H1 (cell line): ENCODE data around the gene PCDHA1. TPM values are rescaled to one million over a fixed set of nuclear protein-coding genes. Genes with fewer than 3 reads are reported as not detected.

Experiments
- CTCF ChIA-PET: fragments of 300-600 bp; sonication (Branson Sonifier 250); formaldehyde crosslinking; loops from one replicate; lab custom pipeline; 2021; ENCODE audit not compliant: partially characterized antibody; lab: Charles Lee
- POLR2A ChIA-PET: fragments of 300-600 bp; sonication (Branson Sonifier 250); formaldehyde crosslinking; loops from one replicate; lab custom pipeline; 2021; ENCODE audit warnings: inconsistent platforms; ENCODE audit not compliant: partially characterized antibody; lab: Charles Lee
- DNase-seq, 2 experiments: peaks; one replicate each; pipeline versions ENCODE4 v3.0.0 to v3.0.0-alpha.2; 2010 to 2022; ENCODE audit warnings: low spot score in 2 of 2, low read depth in 1 of 2, mixed read lengths in 1 of 2
- FAIRE-seq: peaks from 2 replicates; lab custom pipeline; 2011; peaks lifted over from hg19 to GRCh38; lab: Jason Lieb, UNC
- H2AFZ ChIP-seq: 2 replicates; pipeline ENCODE4 v1.8.1; 2012; ENCODE audit warnings: low read length, inconsistent platforms
- H2AK5ac ChIP-seq: 2 replicates; pipeline ENCODE4 v1.6.1; 2013; ENCODE audit warnings: low read depth, low read length
- H2BK120ac ChIP-seq: replicated peaks from 2 replicates; pipeline ENCODE3; 2013; ENCODE audit warnings: low read depth, low read length, inconsistent platforms
- H2BK12ac ChIP-seq: 2 replicates; pipeline ENCODE4 v1.6.1; 2013; ENCODE audit warnings: low read depth, low read length
- H2BK15ac ChIP-seq: 2 replicates; pipeline ENCODE4 v1.6.1; 2013; ENCODE audit warnings: low read length
- H2BK20ac ChIP-seq: 2 replicates; pipeline ENCODE4 v1.6.1; 2013; ENCODE audit warnings: low read length
- H2BK5ac ChIP-seq: 2 replicates; pipeline ENCODE4 v1.6.1; 2013; ENCODE audit warnings: low read depth, low read length
- H3K14ac ChIP-seq: 2 replicates; pipeline ENCODE4 v1.6.1; 2013; ENCODE audit warnings: inconsistent platforms; ENCODE audit not compliant: insufficient read length
- H3K18ac ChIP-seq: 2 replicates; pipeline ENCODE4 v1.6.1; 2013; ENCODE audit warnings: low read length; ENCODE audit errors: extremely low read depth
- H3K23ac ChIP-seq: 2 replicates; pipeline ENCODE4 v1.6.1; 2013; ENCODE audit warnings: inconsistent platforms; ENCODE audit not compliant: insufficient read length
- H3K23me2 ChIP-seq: 2 replicates; pipeline ENCODE4 v1.6.1; 2013; ENCODE audit warnings: low read depth, low read length
- H3K27ac ChIP-seq: 2 replicates; pipeline ENCODE4 v1.6.1; 2011; ENCODE audit warnings: low read depth, low read length, inconsistent platforms
- H3K27me3 ChIP-seq, 4 experiments: replicated peaks in 1 of 4; 1 replicate in 1 of 4; 2 replicates in 3 of 4; pipeline versions ENCODE4 v1.6.1 to v1.8.1; 2011 to 2013; ENCODE audit warnings: low read length in 3 of 4, mild to moderate bottlenecking in 3 of 4, inconsistent platforms in 2 of 4, mixed read lengths in 2 of 4, moderate library complexity in 1 of 4; ENCODE audit not compliant: control insufficient read depth in 3 of 4, insufficient read depth in 3 of 4; ENCODE audit errors: extremely low read depth in 1 of 4
- H3K36me3 ChIP-seq, 4 experiments: 2 replicates each; pipeline versions ENCODE4 v1.6.1 to v1.8.1; 2011 to 2013; ENCODE audit warnings: mild to moderate bottlenecking in 4 of 4, low read length in 3 of 4, moderate library complexity in 2 of 4, control low read depth in 1 of 4, inconsistent platforms in 1 of 4; ENCODE audit not compliant: insufficient read depth in 4 of 4, control insufficient read depth in 2 of 4
- H3K4ac ChIP-seq: replicated peaks from 2 replicates; pipeline ENCODE3; 2013; ENCODE audit warnings: low read length, low read depth, mixed read lengths, inconsistent platforms; ENCODE audit not compliant: insufficient read length
- H3K4me1 ChIP-seq, 4 experiments: replicated peaks in 1 of 4; 1 replicate in 1 of 4; 2 replicates in 3 of 4; pipeline versions ENCODE4 v1.6.1 to v1.8.1; 2011 to 2013; ENCODE audit warnings: low read length in 3 of 4, inconsistent platforms in 2 of 4, mixed read lengths in 1 of 4; ENCODE audit not compliant: insufficient read depth in 4 of 4, control insufficient read depth in 3 of 4
- H3K4me2 ChIP-seq, 2 experiments: 2 replicates each; pipeline versions ENCODE4 v1.6.1 to v1.8.1; 2011 to 2013; ENCODE audit warnings: low read depth in 2 of 2, low read length in 2 of 2, control low read depth in 1 of 2, inconsistent platforms in 1 of 2, mild to moderate bottlenecking in 1 of 2; ENCODE audit not compliant: insufficient read depth in 1 of 2
- H3K4me3 ChIP-seq, 4 experiments: fragments of 200-600, 300-600 bp in 1 of 4; sonication (generic), shearing (Covaris generic), sonication (Bioruptor Twin) in 1 of 4; 2 replicates each; pipeline versions ENCODE4 v1.5.1 to v1.8.1; 2011 to 2016; ENCODE audit warnings: low read length in 4 of 4, low read depth in 3 of 4, control low read depth in 2 of 4, inconsistent platforms in 2 of 4, mild to moderate bottlenecking in 2 of 4, mixed read lengths in 1 of 4, moderate library complexity in 1 of 4; ENCODE audit not compliant: insufficient read depth in 2 of 4; ENCODE audit errors: extremely low read depth in 1 of 4
- H3K56ac ChIP-seq: replicated peaks from 2 replicates; pipeline ENCODE3; 2013; ENCODE audit warnings: low read depth, mild to moderate bottlenecking, mixed read lengths, low read length, inconsistent platforms; ENCODE audit not compliant: insufficient read length
- H3K79me1 ChIP-seq: 2 replicates; pipeline ENCODE4 v1.6.1; 2013; ENCODE audit warnings: low read depth, low read length, control low read depth
- H3K79me2 ChIP-seq, 2 experiments: 2 replicates each; pipeline versions ENCODE4 v1.6.1 to v1.8.1; 2012 to 2013; ENCODE audit warnings: low read length in 2 of 2, mild to moderate bottlenecking in 2 of 2, inconsistent platforms in 1 of 2; ENCODE audit not compliant: insufficient read depth in 2 of 2, control insufficient read depth in 1 of 2
- H3K9ac ChIP-seq, 4 experiments: replicated peaks in 1 of 4; 1 replicate in 1 of 4; 2 replicates in 3 of 4; pipeline versions ENCODE4 v1.6.1 to v1.8.1; 2011 to 2013; ENCODE audit warnings: low read depth in 3 of 4, low read length in 3 of 4, control low read depth in 2 of 4, mild to moderate bottlenecking in 2 of 4, moderate library complexity in 2 of 4, inconsistent platforms in 1 of 4; ENCODE audit errors: extremely low read depth in 1 of 4
- H3K9me3 ChIP-seq, 2 experiments: 2 replicates each; pipeline versions ENCODE4 v1.6.1 to v1.8.1; 2012 to 2013; ENCODE audit warnings: mild to moderate bottlenecking in 2 of 2, moderate library complexity in 2 of 2, control low read depth in 1 of 2, inconsistent platforms in 1 of 2, low read depth in 1 of 2, low read length in 1 of 2, mixed read lengths in 1 of 2; ENCODE audit not compliant: insufficient read depth in 2 of 2
- H4K20me1 ChIP-seq, 2 experiments: replicated peaks in 1 of 2; 2 replicates each; pipeline versions ENCODE3 to v1.8.1; 2011 to 2013; ENCODE audit warnings: inconsistent platforms in 2 of 2, low read length in 2 of 2, mild to moderate bottlenecking in 1 of 2; ENCODE audit not compliant: insufficient read depth in 2 of 2, control insufficient read depth in 1 of 2
- H4K5ac ChIP-seq: 2 replicates; pipeline ENCODE4 v1.6.1; 2013; ENCODE audit warnings: low read length, low read depth, mixed read lengths, inconsistent platforms; ENCODE audit not compliant: insufficient read length
- H4K8ac ChIP-seq: 2 replicates; pipeline ENCODE4 v1.8.0; 2013; ENCODE audit warnings: mild to moderate bottlenecking, moderate library complexity, low read length, inconsistent platforms; ENCODE audit not compliant: insufficient read depth; ENCODE audit errors: extremely low read depth
- H4K91ac ChIP-seq: replicated peaks from 2 replicates; pipeline ENCODE3; 2013; ENCODE audit warnings: low read length, mixed read lengths, inconsistent platforms; ENCODE audit not compliant: insufficient read length
- BRCA1 ChIP-seq: IDR thresholded peaks from 2 replicates; pipeline ENCODE4 v1.6.1; 2012; ENCODE audit warnings: low read depth, low read length, improper control_type of control experiment
- CBX8 ChIP-seq: fragments of 300-800, 300-1000 bp; sonication (generic); IDR thresholded peaks from 2 replicates; pipeline ENCODE4 v1.7.1; 2016; ENCODE audit warnings: low read depth, low read length, borderline replicate concordance
- CHD2 ChIP-seq: IDR thresholded peaks from 2 replicates; pipeline ENCODE4 v1.6.1; 2012; ENCODE audit warnings: low read length, improper control_type of control experiment
- NRF1 ChIP-seq: IDR thresholded peaks from 2 replicates; pipeline ENCODE4 v1.6.1; 2011; ENCODE audit warnings: mild to moderate bottlenecking, low read depth, low read length, improper control_type of control experiment
- SIX5 ChIP-seq: IDR thresholded peaks from 2 replicates; pipeline ENCODE4 v1.6.1; 2011; ENCODE audit warnings: mild to moderate bottlenecking, low read depth, low read length
- SP1 ChIP-seq: IDR thresholded peaks from 2 replicates; pipeline ENCODE4 v1.6.1; 2011; ENCODE audit warnings: low read depth, low read length
- TAF1 ChIP-seq: IDR thresholded peaks from 2 replicates; pipeline ENCODE4 v1.6.1; 2011; ENCODE audit warnings: mild to moderate bottlenecking, low read depth, low read length
- WGBS, 2 experiments: shearing (Covaris generic) in 1 of 2; methylation state at CpG; one replicate each; pipeline versions ENCODE4 v1.1.6 to v1.1.7; 2013 to 2015; ENCODE audit warnings: low lambda C conversion rate in 2 of 2, mixed read lengths in 2 of 2, inconsistent platforms in 1 of 2, low coverage in 1 of 2, missing lambda C conversion rate in 1 of 2; ENCODE audit not compliant: insufficient replicate concordance in 2 of 2, insufficient coverage in 1 of 2, insufficient read length in 1 of 2; ENCODE audit errors: extremely low coverage in 1 of 2, missing lambda C conversion rate in 1 of 2; 5-methylcytosine and 5-hydroxymethylcytosine counted together
- polyA plus RNA-seq, 7 experiments: library from polyadenylated mRNA; depleted of rRNA in 3 of 7; stranded (reverse) in 5 of 7; unstranded in 2 of 7; fragments of >200 nt in 5 of 7; fragments of 200-250 nt in 2 of 7; gene quantifications; 1 replicate in 5 of 7; 2 replicates in 1 of 7; 4 replicates in 1 of 7; pipeline versions ENCODE4 v1.2.1 to v1.2.3, GENCODE V29; 2011 to 2013; ENCODE audit warnings: missing spikeins in 2 of 7, mixed read lengths in 2 of 7
- total RNA-seq: library from RNA; stranded (reverse); fragmentation: NEBNext Ultra II Directional; extraction: Animal tissue kit (Norgen Biotek cat#: 25700); gene quantifications from 2 replicates; pipeline ENCODE4 v1.2.1, GENCODE V29; 2021

The PCDHA1 gene
- total and polyA plus RNA-seq, 2 of the 8 experiments (the other 6 are each of a cell fraction or from before 2014, with no cell fraction given): 0.23 to 0.50 TPM

GRCh38 chr5:140857177-140857986 lies 71.4 kb downstream of the PCDHA1 start:
- peaks cover 6 to 17% of the 10 kb centered on the region in 2 experiments; a peak in 2 of 4 replicates for H3K9me3 ChIP-seq
- DNase-seq: no peak
- CTCF ChIA-PET: interaction anchor here (0.9 to 3.4 kb wide), 13 partner anchors 11 to 333 kb away, joined by 3 to 23 read pairs (median 4); partner anchors contain the start of genes PCDHA11, PCDHA12, PCDHA4 and PCDHA6
- TF ChIP-seq SP1: no peak
- TF ChIP-seq BRCA1: no peak
- TF ChIP-seq CBX8: no peak
- no peak for TF ChIP-seq TAF1
- no peak for TF ChIP-seq SIX5
- TF ChIP-seq CHD2: no peak
- no peak for TF ChIP-seq NRF1

More at GRCh38 chr5:140857177-140857986, 71.4 kb downstream of the PCDHA1 start:
- H2AFZ ChIP-seq: no peak overlapping the region
- H3K14ac ChIP-seq: no peak overlapping the region
- H4K20me1 ChIP-seq: no peaks in the 10 kb centered on the region
- no peak overlapping the region for H3K56ac ChIP-seq
- H4K8ac ChIP-seq: no peak overlapping the region
- no peak overlapping the region; a peak in 1 of 4 replicates for H3K4me2 ChIP-seq
- no peaks in the 10 kb centered on the region for H3K79me2 ChIP-seq
- peaks cover 0 to 10% (median 2%) of the 10 kb centered on the region in 4 experiments; a peak in 3 of 8 replicates for H3K36me3 ChIP-seq
- no peaks in the 10 kb centered on the region for H3K27me3 ChIP-seq
- no peak for FAIRE-seq
- H3K4me3 ChIP-seq: no peak overlapping the region
- no peak overlapping the region for H2BK20ac ChIP-seq
- no peak overlapping the region for H3K9ac ChIP-seq
- H3K4ac ChIP-seq: no peak overlapping the region
- H3K23me2 ChIP-seq: no peaks in the 10 kb centered on the region
- H2BK120ac ChIP-seq: no peak overlapping the region
- H4K91ac ChIP-seq: no peak overlapping the region
- H3K18ac ChIP-seq: no peak overlapping the region
- H3K79me1 ChIP-seq: no peaks in the 10 kb centered on the region
- no peak overlapping the region for H2BK12ac ChIP-seq
- POLR2A ChIA-PET: interaction anchor here (1.6 to 2.1 kb wide), 2 partner anchors 13 to 18 kb away, joined by 4 to 7 read pairs; no protein-coding TSS in a partner anchor
- H3K27ac ChIP-seq: no peak overlapping the region
- H2AK5ac ChIP-seq: no peak overlapping the region
- H2BK15ac ChIP-seq: no peak overlapping the region
- no peak overlapping the region for H4K5ac ChIP-seq
- WGBS, 2 experiments: 93% methylated on average over 14 of the region's 94 CpGs; no CpG with 5 or more reads in 1 of the 2 experiments
- H3K23ac ChIP-seq: no peak overlapping the region
- no peak overlapping the region for H2BK5ac ChIP-seq
- H3K4me1 ChIP-seq: no peaks in the 10 kb centered on the region
